ENCODE results near the gene SMAD2. TPM values are rescaled to one million over a fixed set of nuclear protein-coding genes. Genes with fewer than 3 reads are reported as not detected.
"Not testable (repeated sequence)": the region's sequence is repeated elsewhere in the genome, so short reads cannot be mapped to it uniquely, and the experiment has no call there.

Gene SMAD2
- polyA plus RNA-seq, 4 donors: 86.0 to 99.9 (median 90.0) TPM

- peak in 1 of 4 donors; percentile 19 for DNase-seq (ENCODE audit: low read depth in 4 of 4, low spot score in 3 of 4)
Observed at GRCh38 chr18:47800248-47800647, 130.2 kb downstream of the SMAD2 start.

- no peak for DNase-seq (ENCODE audit: low read depth in 4 of 4, low spot score in 3 of 4)
Observed at GRCh38 chr18:47799376-47799775, 131.1 kb downstream of the SMAD2 start.

GRCh38 chr18:47798366-47798765 is 132.1 kb downstream of the SMAD2 start:
- DNase-seq (ENCODE audit: low read depth in 4 of 4, low spot score in 3 of 4): no peak

GRCh38 chr18:47797126-47797525 is 133.3 kb downstream of the SMAD2 start:
- no peak for DNase-seq (ENCODE audit: low read depth in 4 of 4, low spot score in 3 of 4)

GRCh38 chr18:47795434-47795814 is 135.0 kb downstream of the SMAD2 start:
- DNase-seq (ENCODE audit: low read depth in 4 of 4, low spot score in 3 of 4): no peak

GRCh38 chr18:47794725-47795433 is 135.6 kb downstream of the SMAD2 start:
- no peak for DNase-seq (ENCODE audit: low read depth in 4 of 4, low spot score in 3 of 4)

GRCh38 chr18:47793609-47794008 is 136.8 kb downstream of the SMAD2 start:
- DNase-seq (ENCODE audit: low read depth in 4 of 4, low spot score in 3 of 4): no peak

GRCh38 chr18:47791461-47791985 is 138.9 kb downstream of the SMAD2 start:
- no peak for DNase-seq (ENCODE audit: low read depth in 4 of 4, low spot score in 3 of 4)

- no peak for DNase-seq (ENCODE audit: low read depth in 4 of 4, low spot score in 3 of 4)
Observed at GRCh38 chr18:47790036-47790435, 140.4 kb downstream of the SMAD2 start.

GRCh38 chr18:47788621-47789020 is 141.8 kb downstream of the SMAD2 start:
- no peak for DNase-seq (ENCODE audit: low read depth in 4 of 4, low spot score in 3 of 4)

GRCh38 chr18:47781561-47781960 is 148.9 kb downstream of the SMAD2 start:
- DNase-seq (ENCODE audit: low read depth in 4 of 4, low spot score in 3 of 4): no peak

GRCh38 chr18:47780011-47780725 is 150.3 kb downstream of the SMAD2 start:
- no peak for DNase-seq (ENCODE audit: low read depth in 4 of 4, low spot score in 3 of 4)

- DNase-seq (ENCODE audit: low read depth in 4 of 4, low spot score in 3 of 4): no peak
Observed at GRCh38 chr18:47779381-47779780, 151.1 kb downstream of the SMAD2 start.

- no peak for DNase-seq (ENCODE audit: low read depth in 4 of 4, low spot score in 3 of 4)
Observed at GRCh38 chr18:47777626-47778025, 152.8 kb downstream of the SMAD2 start.

GRCh38 chr18:47775961-47776360 is 154.5 kb downstream of the SMAD2 start:
- DNase-seq (ENCODE audit: low read depth in 4 of 4, low spot score in 3 of 4): no peak

GRCh38 chr18:47773931-47774330 is 156.5 kb downstream of the SMAD2 start:
- no peak for DNase-seq (ENCODE audit: low read depth in 4 of 4, low spot score in 3 of 4)

- DNase-seq (ENCODE audit: low read depth in 4 of 4, low spot score in 3 of 4): no peak
Observed at GRCh38 chr18:47772374-47773248, 157.8 kb downstream of the SMAD2 start.

- DNase-seq (ENCODE audit: low read depth in 4 of 4, low spot score in 3 of 4): no peak
Observed at GRCh38 chr18:47771922-47772321, 158.5 kb downstream of the SMAD2 start.

- no peak for DNase-seq (ENCODE audit: low read depth in 4 of 4, low spot score in 3 of 4)
Observed at GRCh38 chr18:47767699-47768098, 162.8 kb downstream of the SMAD2 start.

- DNase-seq (ENCODE audit: low read depth in 4 of 4, low spot score in 3 of 4): not testable (repeated sequence)
Observed at GRCh38 chr18:47767198-47767597, 163.3 kb downstream of the SMAD2 start.

Data from left renal pelvis (tissue), 4 donors.